HG03139 (cell line): ENCODE measurements around the gene KCNAB2.

Experiments
- ATAC-seq: cut with Tn5 transposase; IDR thresholded peaks from one replicate; pipeline ENCODE4 v1.9.1; 2021; ENCODE audit not compliant: unreplicated experiment

The KCNAB2 gene

GRCh38 chr1:6094801-6095505 is 49.3 kb downstream of the KCNAB2 start:
- no peak for ATAC-seq

- no peak for ATAC-seq
Measured at GRCh38 chr1:6095511-6096242, 50.0 kb downstream of the KCNAB2 start.

- no peak for ATAC-seq
Measured at GRCh38 chr1:6096243-6097116, 50.8 kb downstream of the KCNAB2 start.

GRCh38 chr1:6097117-6097595 is 51.5 kb downstream of the KCNAB2 start:
- no peak for ATAC-seq

- no peak for ATAC-seq
Measured at GRCh38 chr1:6097824-6098223, 52.1 kb downstream of the KCNAB2 start.

- ATAC-seq, result no peak
Measured at GRCh38 chr1:6098303-6099215, 52.9 kb downstream of the KCNAB2 start.

- ATAC-seq, result no peak
Measured at GRCh38 chr1:6099297-6099696, 53.6 kb downstream of the KCNAB2 start.

GRCh38 chr1:6099787-6100765 is 54.4 kb downstream of the KCNAB2 start:
- ATAC-seq, result no peak

- no peak for ATAC-seq
Measured at GRCh38 chr1:6100861-6101783, 55.4 kb downstream of the KCNAB2 start.

GRCh38 chr1:6101826-6102531 is 56.3 kb downstream of the KCNAB2 start:
- no peak for ATAC-seq

- ATAC-seq, result no peak
Measured at GRCh38 chr1:6102532-6102845, 56.8 kb downstream of the KCNAB2 start.

GRCh38 chr1:6103111-6103853 is 57.6 kb downstream of the KCNAB2 start:
- ATAC-seq, result no peak

- no peak for ATAC-seq
Measured at GRCh38 chr1:6103854-6104530, 58.3 kb downstream of the KCNAB2 start.

- no peak for ATAC-seq
Measured at GRCh38 chr1:6104631-6105030, 58.9 kb downstream of the KCNAB2 start.

GRCh38 chr1:6105218-6105679 is 59.6 kb downstream of the KCNAB2 start:
- no peak for ATAC-seq

GRCh38 chr1:6105763-6106162 is 60.1 kb downstream of the KCNAB2 start:
- no peak for ATAC-seq
